ENCODE measurements around the gene DNAAF2.

GRCh38 chr14:49673586-49673985, 38.5 kb upstream of the DNAAF2 start:
- TF ChIP-seq CTCF (IDR thresholded peaks at IDR 0.05; ENCODE audit: low read depth, low read length, poor library complexity, severe bottlenecking) (no peak), EZH2phosphoT487 (IDR thresholded peaks at IDR 0.05; ENCODE audit: borderline replicate concordance, low read length) (no peak)
